ENCODE results near the gene OAS3.
A peak's percentile ranks its signal among the peaks of the same experiment; 100 is the strongest.

Gene OAS3

DNA sequence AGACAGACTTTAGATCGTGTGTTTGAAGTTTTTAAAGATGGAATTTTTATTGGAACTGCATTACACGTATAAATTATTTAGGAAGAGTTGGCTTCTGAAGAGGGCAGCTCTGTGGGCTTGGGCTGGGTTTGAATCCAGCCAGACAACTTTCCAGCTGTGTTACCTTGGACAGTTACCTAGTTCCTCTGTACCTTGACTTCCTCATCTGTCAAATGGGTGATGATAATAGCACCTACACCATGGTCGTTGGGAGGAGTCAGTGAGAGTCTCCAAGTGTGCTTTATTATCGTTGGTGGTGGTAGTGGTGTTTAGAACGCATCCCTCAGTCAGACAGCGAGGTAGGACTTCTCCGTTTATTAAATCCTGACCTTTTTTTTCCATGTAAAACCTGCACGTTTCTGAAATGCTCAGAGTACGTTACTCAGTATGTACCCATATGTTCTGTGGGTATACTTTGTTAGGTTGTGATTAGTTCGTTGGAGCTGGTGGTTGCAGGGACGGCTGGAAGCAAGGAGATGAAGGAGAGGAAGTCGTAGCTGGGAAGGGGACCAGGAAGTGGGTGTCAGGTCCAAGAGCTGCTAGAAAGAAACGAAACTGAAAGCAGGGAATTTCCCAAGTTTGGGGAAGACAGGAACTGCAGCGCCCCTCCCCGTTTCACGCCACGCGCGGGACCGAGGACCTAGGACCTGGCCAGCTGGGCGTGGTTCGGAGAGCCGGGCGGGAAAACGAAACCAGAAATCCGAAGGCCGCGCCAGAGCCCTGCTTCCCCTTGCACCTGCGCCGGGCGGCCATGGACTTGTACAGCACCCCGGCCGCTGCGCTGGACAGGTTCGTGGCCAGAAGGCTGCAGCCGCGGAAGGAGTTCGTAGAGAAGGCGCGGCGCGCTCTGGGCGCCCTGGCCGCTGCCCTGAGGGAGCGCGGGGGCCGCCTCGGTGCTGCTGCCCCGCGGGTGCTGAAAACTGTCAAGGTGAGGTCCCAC is at the start of gene OAS3:
TSS of gene OAS3 (plus strand) at position 734 of the 979 bp plus-strand sequence. CDS start at position 791, 57 bp downstream.
- peaks cover 16% of the 10 kb centered on the region for H3K4me1 ChIP-seq (ENCODE audit: control insufficient read depth, insufficient read depth, low read length, unreplicated experiment)
- H3K27me3 ChIP-seq (ENCODE audit: insufficient read depth, low read length) = no peaks in the 10 kb centered on the region
- peak within 1 kb of the TSS; percentile 69 for H3K27ac ChIP-seq (ENCODE audit: low read depth, low read length)
- peak within 1 kb of the TSS; percentile 26 for H2AFZ ChIP-seq (ENCODE audit: low read length, unreplicated experiment)
- H3K79me2 ChIP-seq (ENCODE audit: control insufficient read depth, insufficient read depth, low read length, unreplicated experiment) = peaks cover 46% of the 10 kb centered on the region
- peaks cover 18% of the 10 kb centered on the region for H3K36me3 ChIP-seq (ENCODE audit: insufficient read depth, low read length)
- peak within 1 kb of the TSS; percentile 95 for H3K4me3 ChIP-seq (ENCODE audit: low read depth, low read length)

- Histone ChIP-seq H3K4me3 (ENCODE audit: low read depth, low read length) (no peak overlapping the region), H3K4me1 (ENCODE audit: control insufficient read depth, insufficient read depth, low read length, unreplicated experiment) (no peaks in the 10 kb centered on the region), H2AFZ (ENCODE audit: low read length, unreplicated experiment) (no peak overlapping the region), H3K27ac (ENCODE audit: low read depth, low read length) (no peak overlapping the region), H3K79me2 (ENCODE audit: control insufficient read depth, insufficient read depth, low read length, unreplicated experiment) (no peaks in the 10 kb centered on the region), H3K36me3 (ENCODE audit: insufficient read depth, low read length) (no peaks in the 10 kb centered on the region), H3K27me3 (ENCODE audit: insufficient read depth, low read length) (peaks cover 80% of the 10 kb centered on the region)
These were observed 46.9 kb upstream of the OAS3 start for GRCh38 chr12:112891093-112892024.

GRCh38 chr12:112892856-112893255 is 45.4 kb upstream of the OAS3 start:
- H3K27ac ChIP-seq (ENCODE audit: low read depth, low read length) = no peak overlapping the region
- H2AFZ ChIP-seq (ENCODE audit: low read length, unreplicated experiment) = no peak overlapping the region
- H3K79me2 ChIP-seq (ENCODE audit: control insufficient read depth, insufficient read depth, low read length, unreplicated experiment) = no peaks in the 10 kb centered on the region
- H3K4me1 ChIP-seq (ENCODE audit: control insufficient read depth, insufficient read depth, low read length, unreplicated experiment) = no peaks in the 10 kb centered on the region
- no peak overlapping the region for H3K4me3 ChIP-seq (ENCODE audit: low read depth, low read length)
- H3K36me3 ChIP-seq (ENCODE audit: insufficient read depth, low read length) = no peaks in the 10 kb centered on the region
- peaks cover 82% of the 10 kb centered on the region for H3K27me3 ChIP-seq (ENCODE audit: insufficient read depth, low read length)

- Histone ChIP-seq H3K36me3 (ENCODE audit: insufficient read depth, low read length) (no peaks in the 10 kb centered on the region), H3K4me1 (ENCODE audit: control insufficient read depth, insufficient read depth, low read length, unreplicated experiment) (no peaks in the 10 kb centered on the region), H3K27me3 (ENCODE audit: insufficient read depth, low read length) (peaks cover 82% of the 10 kb centered on the region), H3K27ac (ENCODE audit: low read depth, low read length) (no peak overlapping the region), H3K79me2 (ENCODE audit: control insufficient read depth, insufficient read depth, low read length, unreplicated experiment) (no peaks in the 10 kb centered on the region), H3K4me3 (ENCODE audit: low read depth, low read length) (no peak overlapping the region), H2AFZ (ENCODE audit: low read length, unreplicated experiment) (no peak overlapping the region)
These were observed 44.1 kb upstream of the OAS3 start for GRCh38 chr12:112894128-112894527.

- Histone ChIP-seq H3K79me2 (ENCODE audit: control insufficient read depth, insufficient read depth, low read length, unreplicated experiment) (no peaks in the 10 kb centered on the region), H3K4me3 (ENCODE audit: low read depth, low read length) (no peak overlapping the region), H3K27ac (ENCODE audit: low read depth, low read length) (no peak overlapping the region), H3K27me3 (ENCODE audit: insufficient read depth, low read length) (peaks cover 47% of the 10 kb centered on the region), H2AFZ (ENCODE audit: low read length, unreplicated experiment) (no peak overlapping the region), H3K36me3 (ENCODE audit: insufficient read depth, low read length) (no peaks in the 10 kb centered on the region), H3K4me1 (ENCODE audit: control insufficient read depth, insufficient read depth, low read length, unreplicated experiment) (peaks cover 12% of the 10 kb centered on the region)
These were observed 39.9 kb upstream of the OAS3 start for GRCh38 chr12:112898380-112898779.

DNA sequence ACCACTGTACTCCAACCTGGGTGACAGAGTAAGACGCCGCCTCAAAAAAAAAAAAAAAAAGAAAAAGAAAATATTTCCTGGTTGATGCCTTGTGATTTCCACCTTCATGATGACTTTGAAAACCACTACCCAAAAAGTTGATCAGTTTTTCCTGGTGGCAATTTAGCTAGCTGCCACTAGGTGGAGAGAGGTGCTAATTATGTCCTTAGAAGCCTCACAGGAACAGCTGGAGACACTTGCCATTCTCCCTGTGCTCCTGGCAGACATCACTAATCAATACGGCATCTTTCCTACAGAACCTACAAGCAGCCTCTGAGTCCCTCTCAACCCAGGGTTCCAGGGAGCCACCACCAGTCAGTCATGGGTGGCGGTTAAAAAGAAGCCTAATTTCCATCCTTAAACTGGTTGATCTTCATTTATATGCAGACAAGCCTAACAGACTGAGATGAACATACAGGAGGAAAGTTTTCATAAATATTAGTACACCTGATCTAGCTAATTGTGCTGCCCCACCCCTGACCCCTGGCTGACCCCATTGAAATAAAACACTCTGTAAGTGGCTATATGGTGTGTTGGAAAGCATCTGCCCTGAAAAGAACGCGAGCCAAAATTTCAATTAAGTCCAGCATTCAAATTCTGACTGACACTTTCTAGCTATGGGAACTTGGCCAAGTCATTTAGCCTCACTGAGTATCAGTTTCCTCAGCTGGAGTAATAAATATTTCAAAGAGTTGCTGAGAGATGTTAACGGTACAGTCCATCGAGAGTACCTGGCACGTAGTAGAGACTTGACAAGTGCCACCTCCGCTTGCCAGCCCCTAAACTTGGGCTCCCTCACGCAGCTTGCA is 37.8 kb upstream of the OAS3 start:
- peaks cover 32% of the 10 kb centered on the region for H3K4me1 ChIP-seq (ENCODE audit: control insufficient read depth, insufficient read depth, low read length, unreplicated experiment)
- H3K36me3 ChIP-seq (ENCODE audit: insufficient read depth, low read length) = no peaks in the 10 kb centered on the region
- no peak overlapping the region for H3K4me3 ChIP-seq (ENCODE audit: low read depth, low read length)
- no peaks in the 10 kb centered on the region for H3K79me2 ChIP-seq (ENCODE audit: control insufficient read depth, insufficient read depth, low read length, unreplicated experiment)
- no peak overlapping the region for H2AFZ ChIP-seq (ENCODE audit: low read length, unreplicated experiment)
- no peak overlapping the region for H3K27ac ChIP-seq (ENCODE audit: low read depth, low read length)
- peaks cover 36% of the 10 kb centered on the region for H3K27me3 ChIP-seq (ENCODE audit: insufficient read depth, low read length)

DNA sequence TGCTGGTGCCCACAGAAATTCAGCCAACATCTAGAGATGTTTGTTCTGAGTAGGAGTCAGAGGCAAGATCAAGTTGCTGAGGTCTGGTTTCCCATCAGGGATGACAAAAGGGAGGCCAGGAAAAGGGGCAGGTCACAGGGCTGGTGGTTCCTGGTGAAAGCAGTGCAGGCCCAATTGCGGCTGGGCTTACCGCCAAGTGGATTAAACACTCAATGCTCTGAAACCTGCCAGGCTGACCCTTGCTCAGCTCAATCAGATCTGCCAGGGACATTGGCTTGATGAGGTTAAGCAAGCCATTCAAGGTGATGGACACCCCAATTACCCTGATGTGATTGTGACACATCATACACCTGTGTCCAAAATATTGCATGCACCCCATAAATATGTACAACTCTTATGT is 37.0 kb upstream of the OAS3 start:
- Histone ChIP-seq H3K4me1 (ENCODE audit: control insufficient read depth, insufficient read depth, low read length, unreplicated experiment) (peaks cover 39% of the 10 kb centered on the region), H3K36me3 (ENCODE audit: insufficient read depth, low read length) (no peaks in the 10 kb centered on the region), H3K4me3 (ENCODE audit: low read depth, low read length) (no peak overlapping the region), H3K79me2 (ENCODE audit: control insufficient read depth, insufficient read depth, low read length, unreplicated experiment) (no peaks in the 10 kb centered on the region), H3K27ac (ENCODE audit: low read depth, low read length) (no peak overlapping the region), H3K27me3 (ENCODE audit: insufficient read depth, low read length) (peaks cover 28% of the 10 kb centered on the region), H2AFZ (ENCODE audit: low read length, unreplicated experiment) (no peak overlapping the region)

DNA sequence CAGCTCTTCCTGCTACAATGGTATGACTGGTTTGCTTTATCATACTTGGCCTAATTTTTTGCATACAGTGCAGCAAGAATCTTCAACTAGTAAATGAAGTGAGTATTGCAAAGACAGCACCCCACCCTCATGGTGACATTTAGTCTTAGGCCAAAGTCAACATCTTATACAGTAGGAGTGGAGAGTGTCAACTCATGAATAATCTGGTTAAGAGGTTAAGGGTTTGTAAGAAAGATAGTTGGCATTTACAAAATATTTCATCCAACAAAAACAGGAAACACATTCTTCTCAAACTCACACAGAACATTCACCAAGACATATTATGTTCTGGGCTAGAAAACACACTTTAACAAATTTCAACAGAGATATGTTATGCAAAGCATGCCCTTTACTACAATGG is 33.7 kb upstream of the OAS3 start:
- H3K4me3 ChIP-seq (ENCODE audit: low read depth, low read length) = no peak overlapping the region
- no peaks in the 10 kb centered on the region for H3K27me3 ChIP-seq (ENCODE audit: insufficient read depth, low read length)
- peaks cover 18% of the 10 kb centered on the region for H3K36me3 ChIP-seq (ENCODE audit: insufficient read depth, low read length)
- H3K4me1 ChIP-seq (ENCODE audit: control insufficient read depth, insufficient read depth, low read length, unreplicated experiment) = peaks cover 53% of the 10 kb centered on the region
- H3K79me2 ChIP-seq (ENCODE audit: control insufficient read depth, insufficient read depth, low read length, unreplicated experiment) = peaks cover 30% of the 10 kb centered on the region
- no peak overlapping the region for H2AFZ ChIP-seq (ENCODE audit: low read length, unreplicated experiment)
- peak overlapping the region; percentile 48 for H3K27ac ChIP-seq (ENCODE audit: low read depth, low read length)

- peaks cover 56% of the 10 kb centered on the region for H3K4me1 ChIP-seq (ENCODE audit: control insufficient read depth, insufficient read depth, low read length, unreplicated experiment)
- peak overlapping the region; percentile 82; the same call in 1 of the 2 replicates for H3K27ac ChIP-seq (ENCODE audit: low read depth, low read length)
- H3K4me3 ChIP-seq (ENCODE audit: low read depth, low read length) = no peak overlapping the region; the same call in 1 of the 2 replicates
- H3K36me3 ChIP-seq (ENCODE audit: insufficient read depth, low read length) = peaks cover 28% of the 10 kb centered on the region
- H3K79me2 ChIP-seq (ENCODE audit: control insufficient read depth, insufficient read depth, low read length, unreplicated experiment) = peaks cover 37% of the 10 kb centered on the region
- no peak overlapping the region for H2AFZ ChIP-seq (ENCODE audit: low read length, unreplicated experiment)
- H3K27me3 ChIP-seq (ENCODE audit: insufficient read depth, low read length) = no peaks in the 10 kb centered on the region
These were observed 32.7 kb upstream of the OAS3 start for GRCh38 chr12:112905451-112906089.
